Keratinocyte (primary cell): ENCODE measurements around the gene FAXC.

Source experiments
- CTCF ChIP-seq, 3 experiments: IDR thresholded peaks in 1 of 3; conservative IDR thresholded peaks in 1 of 3; optimal IDR thresholded peaks in 1 of 3; 2 replicates in 2 of 3; 3 replicates in 1 of 3; pipeline versions ENCODE3 to v1.5.1; 2011; ENCODE audit warnings: low read length in 3 of 3, mild to moderate bottlenecking in 3 of 3, moderate library complexity in 2 of 3, control low read depth in 1 of 3, inconsistent platforms in 1 of 3; ENCODE audit not compliant: insufficient read depth in 2 of 3; ENCODE audit errors: extremely low read depth in 1 of 3
- EZH2 ChIP-seq: IDR thresholded peaks from one replicate; pipeline ENCODE4 v1.6.1; 2012; ENCODE audit warnings: inconsistent platforms, mild to moderate bottlenecking, low read length, moderate library complexity

GRCh38 chr6:99308788-99309187 lies 40.7 kb downstream of the FAXC start:
- no peak for TF ChIP-seq CTCF (optimal IDR thresholded peaks at IDR 0.05 in 1 of 3, IDR thresholded peaks at IDR 0.05 in 1 of 3, conservative IDR thresholded peaks at IDR 0.05 in 1 of 3; ENCODE audit: extremely low read depth in 1 of 3, insufficient read depth in 2 of 3, low read length in 3 of 3)
- TF ChIP-seq EZH2 = no peak
